Measurements from ENCODE around the gene GPR4. TPM values are rescaled to one million over a fixed set of nuclear protein-coding genes. Genes with fewer than 3 reads are reported as not detected.

The GPR4 gene
- polyA plus RNA-seq, 1 of the 3 experiments (the other 2 are of a cell fraction) = 0.69 TPM

- DNase-seq = peak; percentile 33
- Histone ChIP-seq H3K9me2 (no peaks in the 10 kb centered on the region), H3K9me3 (no peaks in the 10 kb centered on the region), H3K79me2 (ENCODE audit: insufficient read depth) (no peaks in the 10 kb centered on the region), H3K9ac (no peak overlapping the region), H3K4me3 (ENCODE audit: low read depth in 2 of 2, low read length in 1 of 2) (no peak overlapping the region), H3F3A (replicated peaks; ENCODE audit: insufficient read depth) (peaks cover 6% of the 10 kb centered on the region), H2AFZ (ENCODE audit: low read depth) (0 out of 2 replicates have a peak overlapping the region, but pooled peaks have one; percentile 4), H3K36me3 (replicated peaks in 1 of 2; ENCODE audit: control insufficient read depth in 1 of 2, insufficient read depth in 2 of 2, low read length in 1 of 2) (no peaks in the 10 kb centered on the region), H3K4me1 (ENCODE audit: control insufficient read depth in 1 of 2, insufficient read depth in 2 of 2, low read depth in 1 of 2, low read length in 1 of 2) (peaks cover 0 to 7% of the 10 kb centered on the region in 2 experiments; a peak in 1 of 4 replicates), H4K20me1 (ENCODE audit: insufficient read depth) (no peaks in the 10 kb centered on the region), H3K27me3 (ENCODE audit: insufficient read depth) (peaks cover 3% of the 10 kb centered on the region; the same call in 1 of the 2 replicates), H3K27ac (ENCODE audit: low read depth in 2 of 2, low read length in 1 of 2) (no peak overlapping the region), H3K4me2 (no peak overlapping the region)
- TF ChIP-seq POLR2AphosphoS5 (IDR thresholded peaks at IDR 0.05; ENCODE audit: low read depth, low read length) (no peak), RAD21 (IDR thresholded peaks at IDR 0.05; ENCODE audit: low read length) (no peak), SIN3A (IDR thresholded peaks at IDR 0.05; ENCODE audit: borderline replicate concordance, low read depth, low read length) (no peak), TCF12 (IDR thresholded peaks at IDR 0.05) (no peak), PBX3 (IDR thresholded peaks at IDR 0.05) (no peak), SMC3 (IDR thresholded peaks at IDR 0.05; ENCODE audit: low read depth, low read length) (no peak), CTCF (IDR thresholded peaks at IDR 0.05) (no peak), TAF1 (IDR thresholded peaks at IDR 0.05; ENCODE audit: borderline replicate concordance, low read depth, low read length) (no peak), NRF1 (IDR thresholded peaks at IDR 0.05; ENCODE audit: low read depth, low read length) (no peak), RCOR1 (IDR thresholded peaks at IDR 0.05; ENCODE audit: low read length) (no peak), CHD2 (IDR thresholded peaks at IDR 0.05; ENCODE audit: low read length, partially characterized antibody) (no peak)
- ChIA-PET CTCF (interaction anchor here (3.5 kb wide), 1 partner anchor 11 kb away, joined by 18 read pairs; no protein-coding TSS in a partner anchor), POLR2A (no interaction called here)
- WGBS (ENCODE audit: low lambda C conversion rate) = 48% methylated on average over 6 of the region's 6 CpGs
Measured at GRCh38 chr19:45595814-45596213, 6.2 kb downstream of the GPR4 start.

GRCh38 chr19:45593520-45593919, 8.5 kb downstream of the GPR4 start:
- ChIA-PET CTCF (no interaction called here), POLR2A (interaction anchor here (0.6 kb wide), 1 partner anchor 10 kb away, joined by 3 read pairs; no protein-coding TSS in a partner anchor)
- WGBS (ENCODE audit: low lambda C conversion rate) = 0% methylated on average over 1 of the region's 1 CpG
- TF ChIP-seq USF2 (IDR thresholded peaks at IDR 0.05; ENCODE audit: borderline replicate concordance, low read depth, low read length) (no peak), USF1 (IDR thresholded peaks at IDR 0.05; ENCODE audit: borderline replicate concordance, low read depth) (no peak), RXRA (IDR thresholded peaks at IDR 0.05; ENCODE audit: borderline replicate concordance, low read depth) (no peak), RCOR1 (IDR thresholded peaks at IDR 0.05; ENCODE audit: low read length) (no peak), FOXM1 (IDR thresholded peaks at IDR 0.05; ENCODE audit: low read depth) (no peak), MEF2A (IDR thresholded peaks at IDR 0.05; ENCODE audit: borderline replicate concordance, low read depth) (no peak), RAD21 (IDR thresholded peaks at IDR 0.05; ENCODE audit: low read length) (no peak), NRF1 (IDR thresholded peaks at IDR 0.05; ENCODE audit: low read depth, low read length) (no peak), SMC3 (IDR thresholded peaks at IDR 0.05; ENCODE audit: low read depth, low read length) (no peak)
- Histone ChIP-seq H3K27ac (ENCODE audit: low read depth in 2 of 2, low read length in 1 of 2) (no peak overlapping the region), H4K20me1 (ENCODE audit: insufficient read depth) (no peaks in the 10 kb centered on the region), H3K27me3 (ENCODE audit: insufficient read depth) (no peaks in the 10 kb centered on the region), H3K4me3 (ENCODE audit: low read depth in 2 of 2, low read length in 1 of 2) (no peak overlapping the region), H3K4me2 (no peak overlapping the region), H3F3A (replicated peaks; ENCODE audit: insufficient read depth) (peaks cover 6% of the 10 kb centered on the region), H3K9me2 (no peaks in the 10 kb centered on the region), H2AFZ (ENCODE audit: low read depth) (no peak overlapping the region), H3K79me2 (ENCODE audit: insufficient read depth) (no peaks in the 10 kb centered on the region), H3K9me3 (no peaks in the 10 kb centered on the region), H3K4me1 (ENCODE audit: control insufficient read depth in 1 of 2, insufficient read depth in 2 of 2, low read depth in 1 of 2, low read length in 1 of 2) (peaks cover 0 to 6% of the 10 kb centered on the region in 2 experiments; a peak in 1 of 4 replicates), H3K36me3 (replicated peaks in 1 of 2; ENCODE audit: control insufficient read depth in 1 of 2, insufficient read depth in 2 of 2, low read length in 1 of 2) (no peaks in the 10 kb centered on the region), H3K9ac (no peak overlapping the region)
- no peak for DNase-seq
